MCF 10A (cell line): ENCODE measurements around the gene COQ10B. TPM values are rescaled to one million over a fixed set of nuclear protein-coding genes. Genes with fewer than 3 reads are reported as not detected.

ENCODE experiments used
- BruUV-seq: library from RNA; stranded (reverse); fragments of 400-500 nt; replicated peaks from 2 replicates; lab custom pipeline; 2021; lab: Mats Ljungman, UMichigan
- CTCF ChIA-PET: fragments of 300-600 bp; sonication (Branson Sonifier 250); formaldehyde crosslinking; extraction: SDS; loops from one replicate; lab custom pipeline; 2021; ENCODE audit warnings: antibody characterized with exemption, inconsistent platforms; lab: Yijun Ruan, JAX
- POLR2A ChIA-PET: fragments of 300-600, 350-650 bp; sonication (Branson Sonifier 250); formaldehyde crosslinking; extraction: SDS; loops from one replicate; lab custom pipeline; 2020; ENCODE audit warnings: antibody characterized with exemption, inconsistent platforms; lab: Yijun Ruan, JAX
- DNase-seq: peaks from one replicate; pipeline ENCODE4 v3.0.0-alpha.2; 2018; ENCODE audit not compliant: unreplicated experiment
- H3K27ac Mint-ChIP-seq: one replicate; pipeline ENCODE4 v1.8.0; 2022; ENCODE audit warnings: mild to moderate bottlenecking, low read depth, mixed read lengths; ENCODE audit not compliant: unreplicated experiment
- H3K27me3 Mint-ChIP-seq: one replicate; pipeline ENCODE4 v1.8.0; 2022; ENCODE audit warnings: mixed read lengths; ENCODE audit not compliant: insufficient read depth, unreplicated experiment
- H3K36me3 Mint-ChIP-seq: one replicate; pipeline ENCODE4 v1.8.0; 2022; ENCODE audit warnings: mild to moderate bottlenecking, moderate library complexity, mixed read lengths; ENCODE audit not compliant: insufficient read depth, unreplicated experiment
- H3K4me1 Mint-ChIP-seq: one replicate; pipeline ENCODE4 v1.8.0; 2022; ENCODE audit warnings: mixed read lengths; ENCODE audit not compliant: insufficient read depth, unreplicated experiment
- H3K4me3 Mint-ChIP-seq: one replicate; pipeline ENCODE4 v1.8.0; 2022; ENCODE audit warnings: mild to moderate bottlenecking, moderate library complexity, mixed read lengths; ENCODE audit not compliant: unreplicated experiment
- H3K9me3 Mint-ChIP-seq: one replicate; pipeline ENCODE4 v1.8.0; 2022; ENCODE audit warnings: mixed read lengths; ENCODE audit not compliant: unreplicated experiment
- intact Hi-C: fragments of 100-400 bp; cut with micrococcal nuclease; formaldehyde crosslinking; loops from 2 replicates; pipeline ENCODE4 v1.14.1; 2022
- total RNA-seq: library from RNA; stranded (reverse); gene quantifications from 2 replicates; pipeline ENCODE4 v1.2.3, GENCODE V29; 2022
- TF ChIP-seq, protein P1 (sequence below): fragments of 200-600 bp; IDR thresholded peaks from one replicate; pipeline ENCODE4 v1.8.0; 2022; ENCODE audit warnings: antibody characterized with exemption, mild to moderate bottlenecking; ENCODE audit not compliant: unreplicated experiment

Gene COQ10B
- total RNA-seq, 1 experiment from 2014 or later: 21.3 TPM

DNA sequence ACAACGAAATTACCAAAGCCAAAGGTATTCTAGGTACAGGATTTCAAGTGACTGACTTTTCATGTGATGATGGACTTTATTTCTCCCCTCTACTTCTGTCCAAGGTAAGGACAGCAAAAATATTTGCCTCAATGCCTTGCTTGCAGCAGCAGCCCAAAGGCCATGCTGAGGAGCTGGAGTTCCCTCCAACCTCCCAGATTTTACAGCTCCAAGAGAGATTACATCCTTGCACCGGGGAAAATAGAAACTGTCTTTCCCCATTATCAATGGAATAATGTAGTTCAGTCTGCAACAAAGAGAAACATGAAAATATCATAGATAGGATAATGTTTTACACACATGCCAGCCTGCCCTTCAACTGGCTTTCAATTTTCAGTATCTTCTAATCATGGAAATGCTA, 32.8 kb downstream of the COQ10B start:
- Mint-ChIP-seq H3K27ac (no peak overlapping the region), H3K4me1 (no peaks in the 10 kb centered on the region), H3K4me3 (no peak overlapping the region), H3K9me3 (no peaks in the 10 kb centered on the region), H3K27me3 (no peaks in the 10 kb centered on the region), H3K36me3 (peaks cover 77% of the 10 kb centered on the region)
- no TSS peak for BruUV-seq
- no peak for DNase-seq
- CTCF ChIA-PET: no interaction called here
- TF ChIP-seq, protein P1, sequence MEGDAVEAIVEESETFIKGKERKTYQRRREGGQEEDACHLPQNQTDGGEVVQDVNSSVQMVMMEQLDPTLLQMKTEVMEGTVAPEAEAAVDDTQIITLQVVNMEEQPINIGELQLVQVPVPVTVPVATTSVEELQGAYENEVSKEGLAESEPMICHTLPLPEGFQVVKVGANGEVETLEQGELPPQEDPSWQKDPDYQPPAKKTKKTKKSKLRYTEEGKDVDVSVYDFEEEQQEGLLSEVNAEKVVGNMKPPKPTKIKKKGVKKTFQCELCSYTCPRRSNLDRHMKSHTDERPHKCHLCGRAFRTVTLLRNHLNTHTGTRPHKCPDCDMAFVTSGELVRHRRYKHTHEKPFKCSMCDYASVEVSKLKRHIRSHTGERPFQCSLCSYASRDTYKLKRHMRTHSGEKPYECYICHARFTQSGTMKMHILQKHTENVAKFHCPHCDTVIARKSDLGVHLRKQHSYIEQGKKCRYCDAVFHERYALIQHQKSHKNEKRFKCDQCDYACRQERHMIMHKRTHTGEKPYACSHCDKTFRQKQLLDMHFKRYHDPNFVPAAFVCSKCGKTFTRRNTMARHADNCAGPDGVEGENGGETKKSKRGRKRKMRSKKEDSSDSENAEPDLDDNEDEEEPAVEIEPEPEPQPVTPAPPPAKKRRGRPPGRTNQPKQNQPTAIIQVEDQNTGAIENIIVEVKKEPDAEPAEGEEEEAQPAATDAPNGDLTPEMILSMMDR: no peak
- POLR2A ChIA-PET: no interaction called here
- intact Hi-C loops: no loop called here

- intact Hi-C loops: no loop called here
- Mint-ChIP-seq H3K9me3 (no peaks in the 10 kb centered on the region), H3K27ac (no peak overlapping the region), H3K4me1 (no peaks in the 10 kb centered on the region), H3K4me3 (no peak overlapping the region), H3K36me3 (peaks cover 89% of the 10 kb centered on the region), H3K27me3 (no peaks in the 10 kb centered on the region)
- no TSS peak for BruUV-seq
- POLR2A ChIA-PET: interaction anchor here (1.7 to 5.1 kb wide), 2 partner anchors 12 to 28 kb away, joined by 6 to 39 read pairs; partner anchors contain the start of genes HSPD1, HSPE1 and MOB4
- CTCF ChIA-PET: interaction anchor here (0.8 kb wide), 1 partner anchor 19 kb away, joined by 4 read pairs; no protein-coding TSS in a partner anchor
- no peak for DNase-seq
- TF ChIP-seq, protein P1: no peak
Measured at GRCh38 chr2:197487385-197487784, 34.0 kb downstream of the COQ10B start.

DNA sequence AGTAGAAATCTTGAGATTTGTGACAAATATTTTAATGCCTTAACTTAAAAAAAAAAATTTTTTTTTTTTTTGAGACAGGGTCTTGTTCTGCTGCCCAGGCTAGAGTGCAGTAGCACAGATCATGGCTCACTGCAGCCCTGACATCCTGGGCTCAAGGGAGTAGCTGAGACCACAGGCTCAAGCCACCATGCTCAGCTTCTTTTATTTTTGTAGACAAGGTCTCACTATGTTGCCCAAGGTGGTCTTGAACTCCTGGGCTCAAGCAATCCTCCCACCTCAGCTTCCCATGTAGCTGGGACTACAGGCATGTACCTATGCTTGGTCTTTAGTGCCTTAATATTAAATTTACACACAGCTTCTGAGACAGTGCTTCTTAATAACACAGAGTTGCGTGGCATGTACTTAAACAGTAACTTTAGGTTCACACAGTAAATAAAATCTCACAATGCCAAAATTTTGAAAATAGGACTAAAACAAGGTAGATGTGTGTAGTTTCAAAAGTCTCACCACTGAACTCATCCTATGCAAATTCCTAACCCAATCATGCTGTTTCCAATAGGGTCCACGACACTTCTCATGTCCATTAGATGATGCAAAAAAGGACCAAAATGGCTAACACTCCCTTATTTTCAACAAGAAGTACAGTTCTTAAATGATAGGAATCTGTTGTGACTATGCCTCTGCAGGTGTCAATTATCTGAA, 42.2 kb downstream of the COQ10B start:
- DNase-seq: no peak
- POLR2A ChIA-PET: interaction anchor here (0.6 to 8.0 kb wide), 9 partner anchors 13 to 104 kb away, joined by 3 to 135 read pairs (median 4); partner anchors contain the start of genes COQ10B, MOB4 and SF3B1
- Mint-ChIP-seq H3K36me3 (peaks cover 91% of the 10 kb centered on the region), H3K4me3 (peak overlapping the region; percentile 89), H3K27me3 (no peaks in the 10 kb centered on the region), H3K4me1 (peaks cover 11% of the 10 kb centered on the region), H3K27ac (no peak overlapping the region), H3K9me3 (no peaks in the 10 kb centered on the region)
- intact Hi-C loops: loop anchor here (5.0 kb wide), 1 partner anchor 43 kb away; the partner anchor contains the start of gene COQ10B
- CTCF ChIA-PET: interaction anchor here (0.5 to 1.4 kb wide), 3 partner anchors 18 to 205 kb away, joined by 3 to 4 read pairs (median 3); no protein-coding TSS in a partner anchor
- no TSS peak for BruUV-seq
- TF ChIP-seq, protein P1: no peak

GRCh38 chr2:197496695-197497094, 43.3 kb downstream of the COQ10B start:
- no peaks in the 10 kb centered on the region for H3K27me3 Mint-ChIP-seq
- peak overlapping the region; percentile 89 for H3K4me3 Mint-ChIP-seq
- BruUV-seq: no TSS peak
- peaks cover 11% of the 10 kb centered on the region for H3K4me1 Mint-ChIP-seq
- TF ChIP-seq, protein P1: no peak
- DNase-seq: no peak
- POLR2A ChIA-PET: interaction anchor here (0.6 to 8.0 kb wide), 9 partner anchors 12 to 103 kb away, joined by 3 to 135 read pairs (median 6); partner anchors contain the start of genes COQ10B, MOB4 and SF3B1
- H3K9me3 Mint-ChIP-seq: no peaks in the 10 kb centered on the region
- H3K27ac Mint-ChIP-seq: peak overlapping the region; percentile 49
- peaks cover 87% of the 10 kb centered on the region for H3K36me3 Mint-ChIP-seq
- CTCF ChIA-PET: interaction anchor here (0.6 to 1.4 kb wide), 3 partner anchors 18 to 895 kb away, joined by 3 to 4 read pairs (median 3); no protein-coding TSS in a partner anchor
- intact Hi-C loops: loop anchor here (5.0 kb wide), 1 partner anchor 44 kb away; the partner anchor contains the start of gene COQ10B
